IMR-90 (cell line): ENCODE results near the gene TSR1.
A peak's percentile ranks its signal among the peaks of the same experiment; 100 is the strongest.

Experiments
- CEBPB ChIP-seq: IDR thresholded peaks from 2 replicates; pipeline ENCODE4 v1.6.1; 2012; ENCODE audit warnings: low read depth, low read length, improper control_type of control experiment
- CHD1 ChIP-seq: IDR thresholded peaks from 2 replicates; pipeline ENCODE4 v1.6.1; 2012; ENCODE audit warnings: low read depth, low read length, improper control_type of control experiment
- MAFK ChIP-seq: IDR thresholded peaks from 2 replicates; pipeline ENCODE4 v1.6.1; 2012; ENCODE audit warnings: low read depth, low read length, improper control_type of control experiment
- MAZ ChIP-seq: IDR thresholded peaks from 2 replicates; pipeline ENCODE4 v1.6.1; 2012; ENCODE audit warnings: low read depth, mild to moderate bottlenecking, low read length, improper control_type of control experiment, moderate library complexity, borderline replicate concordance
- MXI1 ChIP-seq: IDR thresholded peaks from 2 replicates; pipeline ENCODE4 v1.6.1; 2012; ENCODE audit warnings: low read depth, mild to moderate bottlenecking, low read length, moderate library complexity, borderline replicate concordance
- NFE2L2 ChIP-seq: fragments of 150-350 bp; IDR thresholded peaks from 2 replicates; pipeline ENCODE4 v1.6.1; 2016; ENCODE audit warnings: low read depth, mild to moderate bottlenecking, low read length
- POLR2A ChIP-seq: IDR thresholded peaks from 2 replicates; pipeline ENCODE4 v1.6.1; 2012; ENCODE audit warnings: mild to moderate bottlenecking, low read depth, low read length
- RAD21 ChIP-seq: IDR thresholded peaks from 2 replicates; pipeline ENCODE4 v1.6.1; 2012; ENCODE audit warnings: low read length, improper control_type of control experiment
- RFX5 ChIP-seq: IDR thresholded peaks from 2 replicates; pipeline ENCODE4 v1.8.0; 2012; ENCODE audit warnings: low read depth, mild to moderate bottlenecking, low read length, moderate library complexity
- SMC3 ChIP-seq: fragments of 150-350 bp; IDR thresholded peaks from 2 replicates; pipeline ENCODE4 v1.6.1; 2016; ENCODE audit warnings: low read depth, mild to moderate bottlenecking, antibody characterized with exemption, low read length, moderate library complexity
- USF2 ChIP-seq: fragments of 150-350 bp; IDR thresholded peaks from 2 replicates; pipeline ENCODE4 v1.6.1; 2017; ENCODE audit warnings: mild to moderate bottlenecking, antibody characterized with exemption, low read length, low read depth
- TF ChIP-seq, protein P1 (sequence below): conservative IDR thresholded peaks from 2 replicates; pipeline ENCODE4 v1.5.1; 2012; ENCODE audit warnings: mild to moderate bottlenecking, low read depth, low read length, improper control_type of control experiment

DNA sequence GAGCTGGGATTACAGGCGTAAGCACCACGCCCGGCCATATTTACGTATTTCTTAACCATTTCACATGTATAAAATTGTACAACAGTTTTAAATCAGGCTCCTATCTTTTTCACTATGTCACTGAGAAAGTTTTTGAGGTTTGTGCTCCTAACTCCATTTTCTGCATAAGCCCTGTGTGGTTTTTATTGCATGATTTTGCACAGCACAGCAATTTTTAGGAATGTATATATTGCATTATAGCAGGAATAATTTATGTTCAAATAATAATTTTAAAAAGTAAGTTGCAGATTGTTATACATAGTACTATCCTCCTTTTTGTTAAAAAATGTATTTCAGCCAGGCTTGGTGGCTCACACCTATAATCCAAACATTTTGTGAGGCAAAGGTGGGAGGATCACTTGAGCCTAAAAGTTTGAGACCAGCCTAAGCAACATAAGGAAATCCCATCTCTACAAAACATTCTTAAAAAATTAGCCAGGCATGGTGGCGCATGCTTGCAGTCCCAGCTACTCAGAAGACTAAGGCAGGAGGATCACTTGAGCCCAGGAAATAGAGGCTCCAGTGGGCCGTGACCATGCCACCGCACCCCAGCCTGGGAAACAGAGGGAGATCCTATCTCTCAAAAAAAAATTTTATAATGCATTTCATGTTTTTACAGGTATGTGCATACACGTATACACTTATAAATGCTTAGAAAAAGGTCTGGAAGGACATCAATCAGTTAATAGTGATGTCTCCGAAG, 58.7 kb downstream of the TSR1 start:
- TF ChIP-seq USF2: no peak
- TF ChIP-seq, protein P1, sequence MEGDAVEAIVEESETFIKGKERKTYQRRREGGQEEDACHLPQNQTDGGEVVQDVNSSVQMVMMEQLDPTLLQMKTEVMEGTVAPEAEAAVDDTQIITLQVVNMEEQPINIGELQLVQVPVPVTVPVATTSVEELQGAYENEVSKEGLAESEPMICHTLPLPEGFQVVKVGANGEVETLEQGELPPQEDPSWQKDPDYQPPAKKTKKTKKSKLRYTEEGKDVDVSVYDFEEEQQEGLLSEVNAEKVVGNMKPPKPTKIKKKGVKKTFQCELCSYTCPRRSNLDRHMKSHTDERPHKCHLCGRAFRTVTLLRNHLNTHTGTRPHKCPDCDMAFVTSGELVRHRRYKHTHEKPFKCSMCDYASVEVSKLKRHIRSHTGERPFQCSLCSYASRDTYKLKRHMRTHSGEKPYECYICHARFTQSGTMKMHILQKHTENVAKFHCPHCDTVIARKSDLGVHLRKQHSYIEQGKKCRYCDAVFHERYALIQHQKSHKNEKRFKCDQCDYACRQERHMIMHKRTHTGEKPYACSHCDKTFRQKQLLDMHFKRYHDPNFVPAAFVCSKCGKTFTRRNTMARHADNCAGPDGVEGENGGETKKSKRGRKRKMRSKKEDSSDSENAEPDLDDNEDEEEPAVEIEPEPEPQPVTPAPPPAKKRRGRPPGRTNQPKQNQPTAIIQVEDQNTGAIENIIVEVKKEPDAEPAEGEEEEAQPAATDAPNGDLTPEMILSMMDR: no peak
- TF ChIP-seq MAZ: no peak
- TF ChIP-seq MAFK: peak; percentile 74
- no peak for TF ChIP-seq RAD21
- no peak for TF ChIP-seq POLR2A
- no peak for TF ChIP-seq MXI1
- TF ChIP-seq RFX5: no peak
- TF ChIP-seq CHD1: no peak
- TF ChIP-seq SMC3: no peak
- TF ChIP-seq NFE2L2: no peak
- no peak for TF ChIP-seq CEBPB
